Measurements from ENCODE around the gene SCAF8. TPM values are rescaled to one million over a fixed set of nuclear protein-coding genes. Genes with fewer than 3 reads are reported as not detected.

SCAF8 gene
- total and polyA plus RNA-seq, 2 of the 8 experiments (the other 6 are each of a cell fraction or from before 2014, with no cell fraction given), result 20.3 to 46.3 TPM

DNA sequence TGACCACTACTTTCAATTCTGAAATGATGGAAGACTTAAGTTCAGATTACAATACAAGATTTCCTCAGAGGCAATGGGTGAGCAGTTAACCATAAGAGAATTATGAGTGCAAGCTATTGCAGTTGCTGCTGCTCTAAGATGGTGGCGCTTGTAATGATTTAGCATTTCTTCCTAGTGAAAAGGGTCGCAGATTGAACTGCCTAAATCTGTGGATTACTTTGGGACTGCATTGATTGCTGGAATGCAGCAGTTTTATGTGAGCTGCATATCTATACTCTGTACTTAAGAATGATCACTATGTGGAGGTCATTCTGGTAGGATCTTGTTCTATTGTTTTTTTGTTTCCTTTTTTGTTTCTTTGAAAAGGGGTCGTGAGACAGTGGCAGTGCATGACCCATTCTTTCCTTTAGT lies 5.3 kb downstream of the SCAF8 start:
- no peak overlapping the region; the same call in 1 of the 2 replicates for H2BK12ac ChIP-seq (ENCODE audit: low read depth, low read length)
- peaks cover 62 to 95% of the 10 kb centered on the region in 2 experiments for H3K79me2 ChIP-seq (ENCODE audit: control insufficient read depth in 1 of 2, insufficient read depth in 2 of 2, low read length in 2 of 2)
- peak overlapping the region; percentile 35 to 72 for H3K4me2 ChIP-seq (ENCODE audit: insufficient read depth in 1 of 2, low read depth in 2 of 2, low read length in 2 of 2)
- H3K27ac ChIP-seq (ENCODE audit: low read depth, low read length), result no peak overlapping the region
- FAIRE-seq (peak; percentile 74), DNase-seq (ENCODE audit: low read depth in 1 of 2, low spot score in 2 of 2) (no peak)
- peak; percentile 30; the same call in 1 of the 2 replicates for TF ChIP-seq TEAD4 (IDR thresholded peaks at IDR 0.05; ENCODE audit: low read depth, low read length)
- TF ChIP-seq RFX5 (IDR thresholded peaks at IDR 0.05; ENCODE audit: borderline replicate concordance, low read depth, low read length), result no peak
- no peak overlapping the region for H4K5ac ChIP-seq (ENCODE audit: insufficient read length, low read depth, low read length)
- POLR2A ChIA-PET (ENCODE audit: partially characterized antibody), result interaction anchor here (0.6 to 6.3 kb wide), 6 partner anchors 9 to 23 kb away, joined by 3 to 65 read pairs (median 6); no protein-coding TSS in a partner anchor
- H4K91ac ChIP-seq (replicated peaks; ENCODE audit: insufficient read length, low read length), result no peak overlapping the region
- no peak overlapping the region for H2BK20ac ChIP-seq (ENCODE audit: low read length)
- H2BK5ac ChIP-seq (ENCODE audit: low read depth, low read length), result no peak overlapping the region
- H3K56ac ChIP-seq (replicated peaks; ENCODE audit: insufficient read length, low read depth, low read length), result no peak overlapping the region
- peak overlapping the region; percentile 6; the same call in 1 of the 2 replicates for H2BK15ac ChIP-seq (ENCODE audit: low read length)
- H3K9me3 ChIP-seq (ENCODE audit: insufficient read depth in 2 of 2, low read depth in 1 of 2, low read length in 1 of 2), result no peaks in the 10 kb centered on the region
- H4K20me1 ChIP-seq (replicated peaks in 1 of 2; ENCODE audit: control insufficient read depth in 1 of 2, insufficient read depth in 2 of 2, low read length in 2 of 2), result peaks cover 12 to 16% of the 10 kb centered on the region in 2 experiments
- no peaks in the 10 kb centered on the region for H3K27me3 ChIP-seq (replicated peaks in 1 of 4; ENCODE audit: control insufficient read depth in 3 of 4, extremely low read depth in 1 of 4, insufficient read depth in 3 of 4, low read length in 3 of 4)
- 49% methylated on average over 3 of the region's 3 CpGs; no CpG with 5 or more reads in 1 of the 2 experiments for WGBS, 2 experiments (ENCODE audit: extremely low coverage in 1 of 2, insufficient coverage in 1 of 2, insufficient read length in 1 of 2, insufficient replicate concordance in 2 of 2, low coverage in 1 of 2, low lambda C conversion rate in 2 of 2, missing lambda C conversion rate in 1 of 2)
- no peak overlapping the region for H2BK120ac ChIP-seq (replicated peaks; ENCODE audit: low read depth, low read length)
- peaks cover 0 to 8% (median 0%) of the 10 kb centered on the region in 4 experiments; a peak in 1 of 8 replicates for H3K36me3 ChIP-seq (ENCODE audit: control insufficient read depth in 2 of 4, insufficient read depth in 4 of 4, low read length in 3 of 4)
- H2AK5ac ChIP-seq (ENCODE audit: low read depth, low read length), result no peak overlapping the region; the same call in 1 of the 2 replicates
- H2AFZ ChIP-seq (ENCODE audit: low read length), result no peak overlapping the region
- no peak overlapping the region for H3K18ac ChIP-seq (ENCODE audit: extremely low read depth, low read length)
- no peak overlapping the region for H3K23ac ChIP-seq (ENCODE audit: insufficient read length)
- peak overlapping the region; percentile 58 for H3K4ac ChIP-seq (replicated peaks; ENCODE audit: insufficient read length, low read depth, low read length)
- H4K8ac ChIP-seq (ENCODE audit: extremely low read depth, insufficient read depth, low read length), result no peak overlapping the region
- H3K23me2 ChIP-seq (ENCODE audit: low read depth, low read length), result peaks cover 2% of the 10 kb centered on the region; the same call in 1 of the 2 replicates
- peaks cover 2 to 6% (median 4%) of the 10 kb centered on the region in 4 experiments for H3K4me1 ChIP-seq (replicated peaks in 1 of 4; ENCODE audit: control insufficient read depth in 3 of 4, insufficient read depth in 4 of 4, low read length in 3 of 4)
- peak overlapping the region in 1 of 4 experiments; percentile 10; a peak in 2 of 8 replicates for H3K4me3 ChIP-seq (ENCODE audit: extremely low read depth in 1 of 4, insufficient read depth in 2 of 4, low read depth in 3 of 4, low read length in 4 of 4)
- no peak overlapping the region for H3K14ac ChIP-seq (ENCODE audit: insufficient read length)
- CTCF ChIA-PET (ENCODE audit: partially characterized antibody), result no interaction called here
- H3K9ac ChIP-seq (replicated peaks in 1 of 4; ENCODE audit: extremely low read depth in 1 of 4, low read depth in 3 of 4, low read length in 3 of 4), result no peak overlapping the region
- peaks cover 2% of the 10 kb centered on the region; the same call in 1 of the 2 replicates for H3K79me1 ChIP-seq (ENCODE audit: low read depth, low read length)
